Measurements from ENCODE around the gene GALK2. TPM values are rescaled to one million over a fixed set of nuclear protein-coding genes. Genes with fewer than 3 reads are reported as not detected.

The GALK2 gene
- total RNA-seq, 1 donor from 2014 or later, result 47.6 TPM

GRCh38 chr15:49287481-49287880, 117.4 kb downstream of the GALK2 start:
- intact Hi-C loops (cut with DNase I), result no loop called here
- Histone ChIP-seq H3K4me3 (no peak overlapping the region), H3K9me3 (no peaks in the 10 kb centered on the region), H3K36me3 (peaks cover 0 to 23% of the 10 kb centered on the region in 2 donors), H3K4me1 (no peaks in the 10 kb centered on the region), H3K27ac (no peak overlapping the region), H3K27me3 (no peaks in the 10 kb centered on the region)
- DNase-seq (ENCODE audit: extremely low spot score in 2 of 2), result no peak
- no peak for TF ChIP-seq CTCF (IDR thresholded peaks at IDR 0.05)

GRCh38 chr15:49288391-49288790, 118.3 kb downstream of the GALK2 start:
- intact Hi-C loops (cut with DNase I), result no loop called here
- Histone ChIP-seq H3K36me3 (peaks cover 0 to 27% of the 10 kb centered on the region in 2 donors), H3K27ac (no peak overlapping the region), H3K4me1 (no peaks in the 10 kb centered on the region), H3K4me3 (no peak overlapping the region), H3K9me3 (no peaks in the 10 kb centered on the region), H3K27me3 (no peaks in the 10 kb centered on the region)
- DNase-seq (ENCODE audit: extremely low spot score in 2 of 2), result no peak
- TF ChIP-seq POLR2A (IDR thresholded peaks at IDR 0.05), result no peak
- no peak for TF ChIP-seq CTCF (IDR thresholded peaks at IDR 0.05)
- TF ChIP-seq POLR2AphosphoS5 (IDR thresholded peaks at IDR 0.05; ENCODE audit: insufficient read depth in 1 of 2, low read depth in 1 of 2), result no peak

GRCh38 chr15:49290191-49290590, 120.1 kb downstream of the GALK2 start:
- DNase-seq (ENCODE audit: extremely low spot score in 2 of 2), result no peak
- H3K4me3 ChIP-seq, result no peak overlapping the region
- intact Hi-C loops (cut with DNase I), result no loop called here
- peaks cover 0 to 14% of the 10 kb centered on the region in 2 donors for H3K36me3 ChIP-seq
- no peaks in the 10 kb centered on the region for H3K9me3 ChIP-seq
- no peak overlapping the region for H3K27ac ChIP-seq
- H3K4me1 ChIP-seq, result no peaks in the 10 kb centered on the region
- no peak for TF ChIP-seq POLR2AphosphoS5 (IDR thresholded peaks at IDR 0.05; ENCODE audit: insufficient read depth in 1 of 2, low read depth in 1 of 2)
- no peak for TF ChIP-seq POLR2A (IDR thresholded peaks at IDR 0.05)
- no peak for TF ChIP-seq CTCF (IDR thresholded peaks at IDR 0.05)
- no peaks in the 10 kb centered on the region for H3K27me3 ChIP-seq

GRCh38 chr15:49293941-49294340, 123.9 kb downstream of the GALK2 start:
- TF ChIP-seq POLR2A (IDR thresholded peaks at IDR 0.05) (no peak), POLR2AphosphoS5 (IDR thresholded peaks at IDR 0.05; ENCODE audit: insufficient read depth in 1 of 2, low read depth in 1 of 2) (no peak)
- intact Hi-C loops (cut with DNase I), result no loop called here
- Histone ChIP-seq H3K36me3 (peaks cover 0 to 14% of the 10 kb centered on the region in 2 donors), H3K27ac (no peak overlapping the region), H3K4me3 (no peak overlapping the region), H3K4me1 (no peaks in the 10 kb centered on the region), H3K9me3 (no peaks in the 10 kb centered on the region), H3K27me3 (no peaks in the 10 kb centered on the region)
- DNase-seq (ENCODE audit: extremely low spot score in 2 of 2), result no peak

- Histone ChIP-seq H3K27ac (no peak overlapping the region), H3K36me3 (peaks cover 0 to 10% of the 10 kb centered on the region in 2 donors), H3K27me3 (no peaks in the 10 kb centered on the region), H3K4me3 (no peak overlapping the region), H3K4me1 (no peaks in the 10 kb centered on the region), H3K9me3 (no peaks in the 10 kb centered on the region)
- DNase-seq (ENCODE audit: extremely low spot score in 2 of 2), result no peak
- intact Hi-C loops (cut with DNase I), result no loop called here
- TF ChIP-seq POLR2AphosphoS5 (IDR thresholded peaks at IDR 0.05; ENCODE audit: insufficient read depth in 1 of 2, low read depth in 1 of 2), result no peak
- TF ChIP-seq CTCF (IDR thresholded peaks at IDR 0.05), result no peak
- no peak for TF ChIP-seq POLR2A (IDR thresholded peaks at IDR 0.05)
Measured at GRCh38 chr15:49296258-49296657, 126.2 kb downstream of the GALK2 start.

- no peak overlapping the region for H3K4me3 ChIP-seq
- no peaks in the 10 kb centered on the region for H3K4me1 ChIP-seq
- no peak for DNase-seq (ENCODE audit: extremely low spot score in 2 of 2)
- H3K27ac ChIP-seq, result no peak overlapping the region
- H3K36me3 ChIP-seq, result peaks cover 0 to 6% of the 10 kb centered on the region in 2 donors
- no peaks in the 10 kb centered on the region for H3K27me3 ChIP-seq
- intact Hi-C loops (cut with DNase I), result no loop called here
- H3K9me3 ChIP-seq, result no peaks in the 10 kb centered on the region
- TF ChIP-seq POLR2AphosphoS5 (IDR thresholded peaks at IDR 0.05; ENCODE audit: insufficient read depth in 1 of 2, low read depth in 1 of 2) (no peak), CTCF (IDR thresholded peaks at IDR 0.05) (no peak), POLR2A (IDR thresholded peaks at IDR 0.05) (no peak)
Measured at GRCh38 chr15:49297584-49297983, 127.5 kb downstream of the GALK2 start.
